ENCODE data around the gene HMCN1.

GRCh38 chr1:185824106-185824505, 89.9 kb downstream of the HMCN1 start:
- TF ChIP-seq CTCF (IDR thresholded peaks at IDR 0.05; ENCODE audit: low read length) (no peak), EZH2 (optimal IDR thresholded peaks at IDR 0.05; ENCODE audit: low read depth, low read length) (no peak), EZH2phosphoT487 (IDR thresholded peaks at IDR 0.05; ENCODE audit: low read length) (no peak)
